NT2/D1 (cell line): ENCODE data around the gene CLP1.

ENCODE experiments used
- SUZ12 ChIP-seq: IDR thresholded peaks from 2 replicates; pipeline ENCODE4 v1.6.1; 2011; ENCODE audit not compliant: insufficient read length, insufficient read depth; ENCODE audit errors: extremely low read depth
- ZNF274 ChIP-seq: IDR thresholded peaks from 2 replicates; pipeline ENCODE4 v1.6.1; 2011; ENCODE audit warnings: mild to moderate bottlenecking, low read depth, low read length

DNA sequence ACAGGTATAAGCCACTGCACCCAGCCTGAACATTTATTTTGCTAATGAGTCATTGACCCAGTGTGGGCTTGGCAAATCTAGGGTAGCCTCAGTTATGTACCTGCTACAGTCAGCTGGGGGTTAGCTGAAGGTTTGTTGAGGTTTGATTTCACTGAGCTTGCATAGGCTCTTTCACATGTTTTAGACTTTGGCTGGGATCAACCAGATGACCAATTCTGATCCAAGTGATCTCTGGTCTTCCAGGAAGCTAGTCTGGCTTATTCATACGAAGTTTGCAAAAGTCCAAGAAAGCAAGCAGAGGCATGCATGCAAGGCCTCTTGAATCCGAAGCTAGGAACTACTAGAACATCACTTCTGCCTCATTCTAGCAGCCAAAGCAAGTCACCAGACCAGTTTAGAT is 39.1 kb upstream of the CLP1 start:
- TF ChIP-seq ZNF274 (no peak), SUZ12 (no peak)
